Measurements from ENCODE around the gene SPATC1L. TPM values are rescaled to one million over a fixed set of nuclear protein-coding genes. Genes with fewer than 3 reads are reported as not detected.

Gene SPATC1L
- total and polyA plus RNA-seq, 2 donors (not counting 3 experiments of a cell fraction or from before 2014, with no cell fraction given) = 11.5 to 15.3 TPM

DNA sequence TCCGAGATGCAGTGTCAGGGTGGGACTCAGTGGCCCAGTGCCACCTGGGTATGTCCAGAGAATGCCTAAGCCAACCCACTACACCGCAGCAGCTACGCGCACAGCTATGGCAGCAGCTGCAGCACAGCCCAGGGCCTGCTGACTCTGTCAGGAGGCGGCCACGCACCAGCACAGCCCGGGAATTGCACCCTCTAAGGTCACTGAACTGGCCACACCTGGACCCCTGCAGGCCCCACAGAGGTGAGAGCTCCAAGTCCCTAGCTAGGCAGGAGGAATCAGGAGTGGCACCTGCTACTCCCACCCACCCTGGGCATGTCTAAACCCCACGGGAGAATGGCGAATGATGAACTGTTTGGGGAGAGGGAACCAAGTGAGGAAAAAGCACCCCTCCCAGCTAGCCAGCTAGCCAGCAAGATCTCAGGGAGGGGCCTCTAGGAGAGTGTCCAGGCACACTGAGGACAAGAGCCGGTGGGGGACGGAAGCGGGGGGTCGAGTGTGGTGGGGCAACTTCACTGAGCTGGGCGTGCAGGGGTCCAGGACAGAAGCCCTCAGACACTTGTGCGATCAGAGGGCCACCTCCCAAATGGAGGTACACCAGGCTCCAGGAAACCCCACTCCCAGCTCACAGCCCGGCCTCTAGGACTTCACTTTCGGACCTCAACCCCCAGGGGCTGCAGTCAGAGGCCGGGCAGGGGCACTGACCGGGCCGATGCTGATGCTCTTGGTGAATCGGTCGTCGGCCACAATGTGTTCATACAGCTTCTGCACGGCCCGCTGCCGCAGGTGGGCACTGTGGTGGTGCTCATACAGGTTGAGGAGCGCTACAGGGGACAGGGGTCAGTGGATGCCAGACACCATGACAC lies 30.4 kb upstream of the SPATC1L start:
- Histone ChIP-seq H3K9me3 (replicated peaks; ENCODE audit: control insufficient read depth, insufficient read depth, low read length) (no peaks in the 10 kb centered on the region), H3K4me3 (replicated peaks in 1 of 3; ENCODE audit: insufficient read depth in 1 of 3, low read depth in 1 of 3, low read length in 3 of 3) (no peak overlapping the region), H3K36me3 (ENCODE audit: control insufficient read depth in 2 of 2, extremely low read depth in 1 of 2, insufficient read depth in 2 of 2, low read length in 2 of 2) (peaks cover 9 to 22% of the 10 kb centered on the region in 2 experiments), H3K4me2 (ENCODE audit: insufficient read depth, low read length) (no peak overlapping the region), H3K4me1 (ENCODE audit: control insufficient read depth, extremely low read depth, insufficient read depth, low read length) (no peaks in the 10 kb centered on the region), H4K20me1 (replicated peaks; ENCODE audit: control insufficient read depth, extremely low read depth, insufficient read depth, low read length) (no peaks in the 10 kb centered on the region), H2AFZ (ENCODE audit: low read depth, low read length) (no peak overlapping the region), H3K9me1 (replicated peaks; ENCODE audit: control insufficient read depth, extremely low read depth, insufficient read depth, low read length) (no peaks in the 10 kb centered on the region), H3K27ac (ENCODE audit: insufficient read depth, low read depth, low read length) (no peak overlapping the region), H3K79me2 (ENCODE audit: control insufficient read depth, insufficient read depth, low read length) (no peaks in the 10 kb centered on the region), H3K27me3 (ENCODE audit: control insufficient read depth in 2 of 2, insufficient read depth in 2 of 2, low read length in 2 of 2) (no peaks in the 10 kb centered on the region), H3K9ac (replicated peaks; ENCODE audit: extremely low read depth, insufficient read depth, low read length) (no peak overlapping the region)
- dilution Hi-C loops (cut with MboI; ENCODE audit: extremely low pct_ligation_motif_present, low sequenced_read_pairs) = no loop called here
- intact Hi-C loops (cut with micrococcal nuclease) = no loop called here
- TF ChIP-seq JUN (IDR thresholded peaks at IDR 0.05; ENCODE audit: borderline replicate concordance, insufficient read depth, insufficient read length, low read depth) (no peak), GATA2 (IDR thresholded peaks at IDR 0.05; ENCODE audit: insufficient read depth, insufficient read length, low read depth, low read length) (no peak), POLR2AphosphoS5 (IDR thresholded peaks at IDR 0.05; ENCODE audit: insufficient read depth, low read depth, low read length) (no peak), EZH2 (IDR thresholded peaks at IDR 0.05; ENCODE audit: borderline replicate concordance, low read depth, low read length, severe bottlenecking) (no peak), MYC (IDR thresholded peaks at IDR 0.05; ENCODE audit: low read depth, low read length) (no peak), POLR2A (IDR thresholded peaks at IDR 0.05; ENCODE audit: low read depth, low read length) (no peak)
- TF ChIP-seq, protein P1, sequence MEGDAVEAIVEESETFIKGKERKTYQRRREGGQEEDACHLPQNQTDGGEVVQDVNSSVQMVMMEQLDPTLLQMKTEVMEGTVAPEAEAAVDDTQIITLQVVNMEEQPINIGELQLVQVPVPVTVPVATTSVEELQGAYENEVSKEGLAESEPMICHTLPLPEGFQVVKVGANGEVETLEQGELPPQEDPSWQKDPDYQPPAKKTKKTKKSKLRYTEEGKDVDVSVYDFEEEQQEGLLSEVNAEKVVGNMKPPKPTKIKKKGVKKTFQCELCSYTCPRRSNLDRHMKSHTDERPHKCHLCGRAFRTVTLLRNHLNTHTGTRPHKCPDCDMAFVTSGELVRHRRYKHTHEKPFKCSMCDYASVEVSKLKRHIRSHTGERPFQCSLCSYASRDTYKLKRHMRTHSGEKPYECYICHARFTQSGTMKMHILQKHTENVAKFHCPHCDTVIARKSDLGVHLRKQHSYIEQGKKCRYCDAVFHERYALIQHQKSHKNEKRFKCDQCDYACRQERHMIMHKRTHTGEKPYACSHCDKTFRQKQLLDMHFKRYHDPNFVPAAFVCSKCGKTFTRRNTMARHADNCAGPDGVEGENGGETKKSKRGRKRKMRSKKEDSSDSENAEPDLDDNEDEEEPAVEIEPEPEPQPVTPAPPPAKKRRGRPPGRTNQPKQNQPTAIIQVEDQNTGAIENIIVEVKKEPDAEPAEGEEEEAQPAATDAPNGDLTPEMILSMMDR (IDR thresholded peaks at IDR 0.05; ENCODE audit: extremely low read depth in 1 of 2, insufficient read depth in 1 of 2, low read depth in 1 of 2, low read length in 2 of 2) = no peak
- POLR2A ChIA-PET = no interaction called here
- DNase-seq (ENCODE audit: low read depth, low spot score) = no peak
- no TSS peak for BruUV-seq (replicated peaks)
- FAIRE-seq = no peak
- CTCF ChIA-PET = interaction anchor here (1.3 kb wide), 1 partner anchor 72 kb away, joined by 4 read pairs; no protein-coding TSS in a partner anchor
